Smooth muscle cell of the brain vasculature (primary cell): ENCODE results near the gene CHD9.

Experiments
- DNase-seq: peaks from one replicate; pipeline ENCODE4 v3.0.0-alpha.2; 2012; ENCODE audit warnings: low read depth, low spot score

Gene CHD9

DNA sequence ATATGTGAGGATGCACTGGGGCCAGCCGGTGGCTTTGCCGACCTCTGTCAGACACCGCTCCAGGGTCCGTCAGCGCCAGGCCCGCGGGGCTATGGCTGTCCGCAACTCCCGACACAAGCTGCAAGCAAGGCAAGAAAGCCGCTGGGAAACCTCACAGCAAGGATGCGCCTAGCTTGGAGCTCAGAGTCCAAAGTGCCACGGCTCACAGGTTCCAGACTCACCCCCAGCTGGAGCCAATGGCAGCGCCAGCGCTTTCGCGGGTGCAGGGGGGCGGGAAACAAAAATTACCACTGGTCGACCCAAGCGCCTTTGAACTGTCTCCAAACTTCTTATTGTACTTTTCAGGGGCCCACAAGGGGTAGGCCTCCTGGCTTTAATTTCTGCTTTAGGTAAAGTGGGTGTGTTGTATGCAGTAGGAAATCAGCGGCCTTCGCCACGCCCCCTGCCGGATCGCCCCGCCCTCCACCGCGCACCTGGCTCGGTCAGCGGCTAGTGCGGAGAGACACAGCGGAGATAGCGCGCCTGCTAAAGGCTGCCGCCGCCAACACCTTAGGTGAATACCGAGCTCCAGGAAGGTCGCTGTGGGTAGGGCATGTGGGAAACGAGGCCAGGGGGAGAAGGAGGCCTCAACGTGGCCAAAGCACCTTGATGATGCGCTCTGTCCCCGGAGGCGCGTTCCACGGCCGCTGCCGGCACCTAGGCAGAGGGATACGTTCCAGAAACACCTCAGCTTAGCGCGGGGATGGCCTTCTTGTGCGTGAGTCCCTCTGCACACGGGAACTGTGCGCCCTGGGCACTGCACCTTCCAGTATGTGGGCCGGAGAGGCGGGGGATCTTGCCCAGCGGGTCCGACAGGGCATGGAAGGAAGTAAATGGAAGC, 318.4 kb downstream of the CHD9 start:
- no peak for DNase-seq

DNA sequence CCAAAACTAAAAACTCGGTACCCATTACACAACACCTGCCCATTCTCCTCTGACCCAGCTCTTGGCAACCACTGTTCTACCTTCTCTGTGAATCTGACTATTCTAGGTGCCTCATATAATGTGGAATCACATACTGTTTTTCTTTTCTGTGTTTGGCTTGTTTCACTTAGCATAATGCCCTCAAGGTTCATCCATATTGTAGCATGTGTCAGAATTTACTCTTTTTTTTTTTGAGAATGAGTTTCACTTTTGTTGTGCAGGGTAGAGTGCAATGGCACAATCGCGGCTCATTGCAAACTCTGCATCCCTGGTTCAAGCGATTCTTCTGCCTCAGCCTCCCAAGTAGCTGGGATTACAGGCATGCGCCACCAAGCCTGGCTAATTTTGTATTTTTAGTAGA, 320.0 kb downstream of the CHD9 start:
- DNase-seq = no peak

DNA sequence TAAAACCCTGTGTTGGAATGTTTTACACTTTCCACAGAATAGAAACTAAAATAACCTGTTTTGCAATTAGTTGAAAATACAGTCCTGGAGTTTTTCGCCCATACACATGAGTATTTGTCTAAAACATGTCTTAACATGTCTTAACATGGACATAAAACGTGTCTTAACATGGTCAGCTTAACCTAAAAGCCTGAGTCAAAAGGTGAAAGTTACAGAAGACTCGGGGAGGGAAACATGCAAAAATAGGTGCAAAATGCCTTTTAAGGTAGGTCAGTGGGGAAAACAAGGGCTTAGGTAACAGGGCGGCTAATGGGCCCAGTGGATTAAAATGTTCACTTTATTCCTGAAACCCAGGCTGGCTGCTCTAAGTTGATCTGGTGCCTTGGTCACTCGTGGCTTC, 323.3 kb downstream of the CHD9 start:
- DNase-seq = no peak
